GM12874 (cell line): ENCODE results near the gene ENPP3.

Source experiments
- TF ChIP-seq, protein P1 (sequence below): IDR thresholded peaks from 2 replicates; pipeline ENCODE4 v1.5.1; 2011; ENCODE audit warnings: low read depth, mild to moderate bottlenecking, control low read depth, low read length, moderate library complexity; ENCODE audit not compliant: insufficient read depth

Gene ENPP3

GRCh38 chr6:131791476-131791875, 154.4 kb downstream of the ENPP3 start:
- TF ChIP-seq, protein P1, sequence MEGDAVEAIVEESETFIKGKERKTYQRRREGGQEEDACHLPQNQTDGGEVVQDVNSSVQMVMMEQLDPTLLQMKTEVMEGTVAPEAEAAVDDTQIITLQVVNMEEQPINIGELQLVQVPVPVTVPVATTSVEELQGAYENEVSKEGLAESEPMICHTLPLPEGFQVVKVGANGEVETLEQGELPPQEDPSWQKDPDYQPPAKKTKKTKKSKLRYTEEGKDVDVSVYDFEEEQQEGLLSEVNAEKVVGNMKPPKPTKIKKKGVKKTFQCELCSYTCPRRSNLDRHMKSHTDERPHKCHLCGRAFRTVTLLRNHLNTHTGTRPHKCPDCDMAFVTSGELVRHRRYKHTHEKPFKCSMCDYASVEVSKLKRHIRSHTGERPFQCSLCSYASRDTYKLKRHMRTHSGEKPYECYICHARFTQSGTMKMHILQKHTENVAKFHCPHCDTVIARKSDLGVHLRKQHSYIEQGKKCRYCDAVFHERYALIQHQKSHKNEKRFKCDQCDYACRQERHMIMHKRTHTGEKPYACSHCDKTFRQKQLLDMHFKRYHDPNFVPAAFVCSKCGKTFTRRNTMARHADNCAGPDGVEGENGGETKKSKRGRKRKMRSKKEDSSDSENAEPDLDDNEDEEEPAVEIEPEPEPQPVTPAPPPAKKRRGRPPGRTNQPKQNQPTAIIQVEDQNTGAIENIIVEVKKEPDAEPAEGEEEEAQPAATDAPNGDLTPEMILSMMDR = no peak

DNA sequence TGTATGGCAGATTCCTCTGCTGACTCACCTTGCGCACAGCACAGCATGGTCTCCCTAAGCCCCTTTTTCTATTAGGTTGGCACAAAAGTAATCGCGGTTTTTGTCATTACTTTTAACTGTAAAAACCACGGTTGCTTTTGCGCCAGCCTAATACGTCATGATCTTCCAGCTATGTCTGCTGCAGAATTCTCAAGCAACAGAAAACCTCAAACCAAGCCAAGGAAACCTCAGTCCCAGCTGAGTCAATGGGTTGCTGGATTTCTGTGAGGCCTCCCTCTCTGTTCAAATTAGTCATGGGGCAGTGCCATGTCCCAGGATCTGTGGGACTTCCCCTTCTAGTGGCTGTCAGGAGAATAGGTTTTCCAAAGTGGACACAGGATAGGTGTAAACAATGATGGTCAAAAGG, 155.0 kb downstream of the ENPP3 start:
- TF ChIP-seq, protein P1 = no peak

DNA sequence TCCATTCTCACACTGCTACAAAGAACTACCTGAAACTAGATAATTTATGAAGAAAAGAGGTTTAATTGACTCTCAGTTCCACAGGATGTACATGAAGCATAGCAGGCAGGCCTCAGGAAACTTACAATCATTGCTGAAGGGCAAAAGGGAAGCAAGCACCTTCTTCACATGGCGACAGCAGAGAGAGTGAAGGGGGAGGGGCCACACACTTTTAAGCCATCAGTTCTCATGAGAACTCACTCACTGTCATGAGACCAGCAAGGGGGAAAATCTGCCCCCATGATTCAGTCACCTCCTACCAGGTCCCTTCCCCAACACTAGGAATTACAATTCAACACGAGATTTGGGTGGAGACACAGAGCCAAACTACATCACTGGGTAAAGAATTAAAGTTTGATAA, 158.3 kb downstream of the ENPP3 start:
- TF ChIP-seq, protein P1 = no peak
